ENCODE measurements around the gene SPATS2. TPM values are rescaled to one million over a fixed set of nuclear protein-coding genes. Genes with fewer than 3 reads are reported as not detected.

Gene SPATS2
- total and polyA plus RNA-seq, 3 donors from 2014 or later = 47.1 to 67.5 (median 65.0) TPM

DNA sequence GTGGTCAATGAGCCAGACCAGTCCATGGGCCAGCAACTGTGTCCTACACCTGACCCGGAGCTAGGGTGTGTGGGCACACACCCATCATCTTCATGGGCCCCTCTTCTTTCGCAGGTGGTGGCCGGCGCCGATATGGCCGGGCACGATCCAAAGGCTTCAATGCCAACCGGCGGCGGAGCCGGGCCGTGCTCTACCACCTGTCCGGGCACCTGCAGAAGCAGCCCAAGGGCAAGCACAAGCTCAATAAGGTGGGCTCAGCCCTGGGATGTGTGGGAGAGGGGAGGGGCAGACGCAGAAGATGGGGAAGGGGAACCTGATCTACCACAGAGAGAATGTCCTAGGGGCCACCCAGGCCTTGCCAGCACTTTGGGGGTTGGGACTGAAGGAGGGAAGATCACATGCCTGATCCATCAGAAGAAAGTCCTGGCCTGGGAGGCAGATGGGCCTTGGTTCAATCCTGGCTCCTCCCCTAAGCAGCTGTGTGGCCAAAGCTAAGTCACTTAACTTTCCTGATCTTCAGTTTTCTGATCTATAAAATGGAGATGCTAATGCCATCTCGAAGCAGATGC, 175.4 kb downstream of the SPATS2 start:
- TF ChIP-seq POLR2A (IDR thresholded peaks at IDR 0.05) = no peak
- TF ChIP-seq, protein P1, sequence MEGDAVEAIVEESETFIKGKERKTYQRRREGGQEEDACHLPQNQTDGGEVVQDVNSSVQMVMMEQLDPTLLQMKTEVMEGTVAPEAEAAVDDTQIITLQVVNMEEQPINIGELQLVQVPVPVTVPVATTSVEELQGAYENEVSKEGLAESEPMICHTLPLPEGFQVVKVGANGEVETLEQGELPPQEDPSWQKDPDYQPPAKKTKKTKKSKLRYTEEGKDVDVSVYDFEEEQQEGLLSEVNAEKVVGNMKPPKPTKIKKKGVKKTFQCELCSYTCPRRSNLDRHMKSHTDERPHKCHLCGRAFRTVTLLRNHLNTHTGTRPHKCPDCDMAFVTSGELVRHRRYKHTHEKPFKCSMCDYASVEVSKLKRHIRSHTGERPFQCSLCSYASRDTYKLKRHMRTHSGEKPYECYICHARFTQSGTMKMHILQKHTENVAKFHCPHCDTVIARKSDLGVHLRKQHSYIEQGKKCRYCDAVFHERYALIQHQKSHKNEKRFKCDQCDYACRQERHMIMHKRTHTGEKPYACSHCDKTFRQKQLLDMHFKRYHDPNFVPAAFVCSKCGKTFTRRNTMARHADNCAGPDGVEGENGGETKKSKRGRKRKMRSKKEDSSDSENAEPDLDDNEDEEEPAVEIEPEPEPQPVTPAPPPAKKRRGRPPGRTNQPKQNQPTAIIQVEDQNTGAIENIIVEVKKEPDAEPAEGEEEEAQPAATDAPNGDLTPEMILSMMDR (IDR thresholded peaks at IDR 0.05) = no peak
- Histone ChIP-seq H3K9me3 (no peaks in the 10 kb centered on the region), H3K4me1 (peaks cover under 1% of the 10 kb centered on the region), H3K27me3 (no peaks in the 10 kb centered on the region), H3K4me3 (no peak overlapping the region), H3K36me3 (ENCODE audit: low read depth, missing control alignments) (no peaks in the 10 kb centered on the region), H3K27ac (no peak overlapping the region)
- intact Hi-C loops (cut with DNase I; ENCODE audit: low total_unique reads) = no loop called here
- no peak for DNase-seq
- 93 to 96% methylated on average over 8 to 15 of the region's 15 CpGs for WGBS, 2 donors

DNA sequence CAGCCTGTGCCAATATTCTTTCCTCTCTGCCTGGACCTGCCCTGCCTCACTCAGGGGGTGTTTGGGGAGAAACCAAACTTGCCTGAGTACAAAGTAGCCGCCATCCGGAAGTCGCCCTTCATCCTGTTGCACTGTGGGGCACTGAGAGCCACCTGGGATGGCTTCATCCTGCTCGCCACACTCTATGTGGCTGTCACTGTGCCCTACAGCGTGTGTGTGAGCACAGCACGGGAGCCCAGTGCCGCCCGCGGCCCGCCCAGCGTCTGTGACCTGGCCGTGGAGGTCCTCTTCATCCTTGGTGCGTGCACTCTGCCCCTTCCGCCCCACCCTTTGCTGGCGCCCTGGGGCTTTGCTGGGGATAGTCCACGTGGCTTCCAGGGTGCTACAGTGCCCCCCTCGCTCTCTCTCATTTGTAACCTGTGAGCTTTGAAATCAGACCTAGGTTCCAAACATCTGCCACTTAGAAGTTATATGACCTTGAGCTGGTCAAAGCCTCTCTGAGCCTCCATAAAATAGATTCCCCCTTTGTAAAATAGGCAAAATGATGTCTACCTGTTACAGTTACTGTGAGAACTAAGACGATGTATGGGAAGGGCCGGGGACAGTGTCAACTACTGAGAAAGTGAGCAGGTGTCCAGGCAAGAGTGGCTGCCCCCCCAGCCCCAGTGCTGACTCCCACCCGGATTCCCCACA, 176.1 kb downstream of the SPATS2 start:
- Histone ChIP-seq H3K4me1 (no peaks in the 10 kb centered on the region), H3K36me3 (ENCODE audit: low read depth, missing control alignments) (no peaks in the 10 kb centered on the region), H3K27me3 (no peaks in the 10 kb centered on the region), H3K27ac (no peak overlapping the region), H3K4me3 (no peak overlapping the region), H3K9me3 (no peaks in the 10 kb centered on the region)
- intact Hi-C loops (cut with DNase I; ENCODE audit: low total_unique reads) = no loop called here
- no peak for DNase-seq
- TF ChIP-seq POLR2A (IDR thresholded peaks at IDR 0.05) = no peak
- TF ChIP-seq, protein P1 (IDR thresholded peaks at IDR 0.05) = no peak
- WGBS, 2 donors = 67 to 77% methylated on average over 17 to 20 of the region's 20 CpGs

DNA sequence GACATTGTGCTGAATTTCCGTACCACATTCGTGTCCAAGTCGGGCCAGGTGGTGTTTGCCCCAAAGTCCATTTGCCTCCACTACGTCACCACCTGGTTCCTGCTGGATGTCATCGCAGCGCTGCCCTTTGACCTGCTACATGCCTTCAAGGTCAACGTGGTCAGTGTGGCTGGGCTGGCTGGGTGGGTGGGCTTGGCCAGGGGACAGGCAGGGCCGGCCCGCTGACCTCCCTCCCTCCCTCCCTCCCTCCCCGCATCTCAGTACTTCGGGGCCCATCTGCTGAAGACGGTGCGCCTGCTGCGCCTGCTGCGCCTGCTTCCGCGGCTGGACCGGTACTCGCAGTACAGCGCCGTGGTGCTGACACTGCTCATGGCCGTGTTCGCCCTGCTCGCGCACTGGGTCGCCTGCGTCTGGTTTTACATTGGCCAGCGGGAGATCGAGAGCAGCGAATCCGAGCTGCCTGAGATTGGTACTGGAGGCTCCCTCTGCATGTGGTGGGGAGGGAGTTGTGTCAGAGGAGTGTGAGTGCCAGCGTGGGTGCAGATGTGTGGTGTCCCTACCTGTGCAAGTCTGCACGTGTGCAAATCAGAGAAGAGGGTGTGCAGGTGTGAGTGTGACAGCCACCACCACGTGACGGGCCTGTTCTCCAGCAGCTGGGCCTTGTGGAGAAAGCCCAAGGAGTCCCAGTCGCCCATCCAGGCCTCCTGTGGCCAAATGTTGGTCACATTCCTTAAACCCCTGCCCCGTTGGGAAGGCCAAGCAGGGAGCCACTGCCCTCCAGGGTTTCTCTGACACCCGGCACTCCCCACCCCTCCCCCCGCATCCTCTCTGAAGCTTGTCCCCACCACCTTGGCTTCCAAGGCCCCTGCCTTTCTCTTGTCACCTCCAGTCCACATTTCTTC, 176.9 kb downstream of the SPATS2 start:
- TF ChIP-seq, protein P1 (IDR thresholded peaks at IDR 0.05) = no peak
- no peak for TF ChIP-seq POLR2A (IDR thresholded peaks at IDR 0.05)
- no peak overlapping the region for H3K4me3 ChIP-seq
- no peaks in the 10 kb centered on the region for H3K27me3 ChIP-seq
- no peaks in the 10 kb centered on the region for H3K36me3 ChIP-seq (ENCODE audit: low read depth, missing control alignments)
- WGBS, 2 donors = 37 to 50% methylated on average over 7 to 39 of the region's 39 CpGs
- no peak for DNase-seq
- intact Hi-C loops (cut with DNase I; ENCODE audit: low total_unique reads) = no loop called here
- no peaks in the 10 kb centered on the region for H3K9me3 ChIP-seq
- H3K4me1 ChIP-seq = peaks cover 4% of the 10 kb centered on the region
- no peak overlapping the region for H3K27ac ChIP-seq

DNA sequence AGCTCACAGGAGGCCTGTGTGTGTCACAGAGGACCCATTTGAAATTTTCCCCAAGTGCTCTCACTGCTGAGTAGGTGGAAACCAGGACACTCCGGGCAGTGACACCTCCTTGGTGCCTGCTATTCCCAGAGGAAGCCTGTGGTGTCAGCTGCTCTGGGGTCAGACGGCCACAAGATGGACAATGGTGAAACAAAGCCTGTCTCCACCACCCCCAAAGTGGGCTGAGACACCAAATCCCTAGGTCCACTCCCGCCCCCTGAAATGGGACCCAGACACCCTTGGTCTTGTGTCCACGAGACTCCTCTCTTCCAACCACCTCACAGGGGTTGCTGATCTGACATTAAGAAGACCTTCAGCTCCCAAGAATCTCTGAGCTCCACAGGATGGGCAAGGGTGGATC, 178.6 kb downstream of the SPATS2 start:
- TF ChIP-seq, protein P1 (IDR thresholded peaks at IDR 0.05) = no peak
- no peak for TF ChIP-seq POLR2A (IDR thresholded peaks at IDR 0.05)
- Histone ChIP-seq H3K27me3 (no peaks in the 10 kb centered on the region), H3K36me3 (ENCODE audit: low read depth, missing control alignments) (no peaks in the 10 kb centered on the region), H3K27ac (no peak overlapping the region), H3K4me3 (no peak overlapping the region), H3K9me3 (no peaks in the 10 kb centered on the region), H3K4me1 (peaks cover 4% of the 10 kb centered on the region)
- intact Hi-C loops (cut with DNase I; ENCODE audit: low total_unique reads) = no loop called here
- DNase-seq = no peak
- 87 to 96% methylated on average over 2 to 4 of the region's 4 CpGs for WGBS, 2 donors

All from testis (tissue), 3 donors.